ENCODE measurements around the gene DPH6.

GRCh38 chr15:35430301-35430700 lies 115.7 kb downstream of the DPH6 start:
- TF ChIP-seq EZH2 (IDR thresholded peaks at IDR 0.05), result no peak
- TF ChIP-seq POLR2AphosphoS5 (IDR thresholded peaks at IDR 0.05; ENCODE audit: borderline replicate concordance, low read depth, low read length), result no peak
- no peak for TF ChIP-seq FOXP2 (optimal IDR thresholded peaks at IDR 0.05; ENCODE audit: control extremely low read depth, extremely low read length, insufficient read depth)
